ENCODE measurements around the gene CCM2L. TPM values are rescaled to one million over a fixed set of nuclear protein-coding genes. Genes with fewer than 3 reads are reported as not detected.

The CCM2L gene
- total and polyA plus RNA-seq, 10 of the 15 experiments (the other 5 are each of a cell fraction or from before 2014, with no cell fraction given): not detected

DNA sequence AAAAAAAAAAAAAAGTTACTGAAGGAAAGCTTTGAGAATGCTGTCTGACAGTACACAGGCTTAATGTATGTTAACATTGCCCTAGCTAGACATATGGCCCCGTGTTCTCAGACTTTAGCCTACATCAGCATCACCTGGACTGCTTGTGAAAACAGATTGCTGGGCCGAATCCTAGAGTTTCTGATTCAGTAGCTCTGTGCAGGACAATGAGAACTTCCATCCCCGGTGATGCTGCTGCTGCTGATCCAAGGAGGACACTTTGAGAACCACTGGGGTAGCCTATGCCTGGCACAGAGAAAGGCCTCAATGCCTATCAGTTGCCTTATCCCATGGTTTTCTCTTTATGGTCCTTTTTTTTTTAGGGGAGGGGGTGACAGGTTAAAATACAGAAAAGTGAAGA, 43.4 kb downstream of the CCM2L start:
- TF ChIP-seq RB1 (IDR thresholded peaks at IDR 0.05; ENCODE audit: borderline replicate concordance): no peak
- TF ChIP-seq YY1 (IDR thresholded peaks at IDR 0.05; ENCODE audit: low read depth, low read length): no peak
- TF ChIP-seq SREBF1 (IDR thresholded peaks at IDR 0.05; ENCODE audit: low read length): no peak
- no peak for TF ChIP-seq FOXM1 (IDR thresholded peaks at IDR 0.05; ENCODE audit: low read depth, low read length)
- TF ChIP-seq SIX5 (IDR thresholded peaks at IDR 0.05; ENCODE audit: low read depth, low read length, severe bottlenecking): no peak
- no peak for TF ChIP-seq CHD1 (IDR thresholded peaks at IDR 0.05; ENCODE audit: low read depth, low read length)
- TF ChIP-seq KAT2A (conservative IDR thresholded peaks at IDR 0.05; ENCODE audit: control insufficient read depth, low read depth, low read length): no peak
- no peak for TF ChIP-seq RAD51 (IDR thresholded peaks at IDR 0.05)
- TF ChIP-seq PAX5 (IDR thresholded peaks at IDR 0.05; ENCODE audit: borderline replicate concordance, low read depth, low read length): no peak
- TF ChIP-seq, protein P1, sequence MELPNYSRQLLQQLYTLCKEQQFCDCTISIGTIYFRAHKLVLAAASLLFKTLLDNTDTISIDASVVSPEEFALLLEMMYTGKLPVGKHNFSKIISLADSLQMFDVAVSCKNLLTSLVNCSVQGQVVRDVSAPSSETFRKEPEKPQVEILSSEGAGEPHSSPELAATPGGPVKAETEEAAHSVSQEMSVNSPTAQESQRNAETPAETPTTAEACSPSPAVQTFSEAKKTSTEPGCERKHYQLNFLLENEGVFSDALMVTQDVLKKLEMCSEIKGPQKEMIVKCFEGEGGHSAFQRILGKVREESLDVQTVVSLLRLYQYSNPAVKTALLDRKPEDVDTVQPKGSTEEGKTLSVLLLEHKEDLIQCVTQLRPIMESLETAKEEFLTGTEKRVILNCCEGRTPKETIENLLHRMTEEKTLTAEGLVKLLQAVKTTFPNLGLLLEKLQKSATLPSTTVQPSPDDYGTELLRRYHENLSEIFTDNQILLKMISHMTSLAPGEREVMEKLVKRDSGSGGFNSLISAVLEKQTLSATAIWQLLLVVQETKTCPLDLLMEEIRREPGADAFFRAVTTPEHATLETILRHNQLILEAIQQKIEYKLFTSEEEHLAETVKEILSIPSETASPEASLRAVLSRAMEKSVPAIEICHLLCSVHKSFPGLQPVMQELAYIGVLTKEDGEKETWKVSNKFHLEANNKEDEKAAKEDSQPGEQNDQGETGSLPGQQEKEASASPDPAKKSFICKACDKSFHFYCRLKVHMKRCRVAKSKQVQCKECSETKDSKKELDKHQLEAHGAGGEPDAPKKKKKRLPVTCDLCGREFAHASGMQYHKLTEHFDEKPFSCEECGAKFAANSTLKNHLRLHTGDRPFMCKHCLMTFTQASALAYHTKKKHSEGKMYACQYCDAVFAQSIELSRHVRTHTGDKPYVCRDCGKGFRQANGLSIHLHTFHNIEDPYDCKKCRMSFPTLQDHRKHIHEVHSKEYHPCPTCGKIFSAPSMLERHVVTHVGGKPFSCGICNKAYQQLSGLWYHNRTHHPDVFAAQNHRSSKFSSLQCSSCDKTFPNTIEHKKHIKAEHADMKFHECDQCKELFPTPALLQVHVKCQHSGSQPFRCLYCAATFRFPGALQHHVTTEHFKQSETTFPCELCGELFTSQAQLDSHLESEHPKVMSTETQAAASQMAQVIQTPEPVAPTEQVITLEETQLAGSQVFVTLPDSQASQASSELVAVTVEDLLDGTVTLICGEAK (IDR thresholded peaks at IDR 0.05; ENCODE audit: borderline replicate concordance): no peak
- TF ChIP-seq NRF1 (conservative IDR thresholded peaks at IDR 0.05; ENCODE audit: low read depth, low read length): no peak
- TF ChIP-seq, protein P2, sequence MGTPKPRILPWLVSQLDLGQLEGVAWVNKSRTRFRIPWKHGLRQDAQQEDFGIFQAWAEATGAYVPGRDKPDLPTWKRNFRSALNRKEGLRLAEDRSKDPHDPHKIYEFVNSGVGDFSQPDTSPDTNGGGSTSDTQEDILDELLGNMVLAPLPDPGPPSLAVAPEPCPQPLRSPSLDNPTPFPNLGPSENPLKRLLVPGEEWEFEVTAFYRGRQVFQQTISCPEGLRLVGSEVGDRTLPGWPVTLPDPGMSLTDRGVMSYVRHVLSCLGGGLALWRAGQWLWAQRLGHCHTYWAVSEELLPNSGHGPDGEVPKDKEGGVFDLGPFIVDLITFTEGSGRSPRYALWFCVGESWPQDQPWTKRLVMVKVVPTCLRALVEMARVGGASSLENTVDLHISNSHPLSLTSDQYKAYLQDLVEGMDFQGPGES (IDR thresholded peaks at IDR 0.05): no peak
- no TSS peak for BruUV-seq (replicated peaks)
- Histone ChIP-seq H2AFZ (ENCODE audit: control insufficient read depth, low read depth, low read length) (no peak overlapping the region), H3K4me3 (peak overlapping the region; percentile 88; the same call in 1 of the 2 replicates), H3K27me3 (replicated peaks in 1 of 2; ENCODE audit: control insufficient read depth in 2 of 2, insufficient read depth in 2 of 2, low read length in 1 of 2) (peaks cover 3 to 7% of the 10 kb centered on the region in 2 experiments), H3K79me2 (ENCODE audit: control insufficient read depth, insufficient read depth, low read length) (peaks cover 8% of the 10 kb centered on the region), H3K36me3 (ENCODE audit: control insufficient read depth in 2 of 2, insufficient read depth in 2 of 2, low read length in 1 of 2) (no peaks in the 10 kb centered on the region), H3K4me1 (ENCODE audit: control insufficient read depth, insufficient read depth, low read length) (peaks cover 18% of the 10 kb centered on the region), H3K9ac (ENCODE audit: control insufficient read depth, insufficient read depth, low read length) (no peak overlapping the region), H3K27ac (ENCODE audit: control insufficient read depth, insufficient read depth) (peak overlapping the region; percentile 62), H3K4me2 (ENCODE audit: control insufficient read depth, insufficient read depth) (peak overlapping the region; percentile 73), H3K9me3 (replicated peaks; ENCODE audit: control insufficient read depth, insufficient read depth, low read length) (no peaks in the 10 kb centered on the region; the same call in 2 of the 3 replicates), H4K20me1 (ENCODE audit: control insufficient read depth, insufficient read depth) (no peaks in the 10 kb centered on the region; the same call in 1 of the 2 replicates)
- POLR2A ChIA-PET: interaction anchor here (0.6 to 5.0 kb wide), 8 partner anchors 11 to 1559 kb away, joined by 4 to 86 read pairs (median 8); no protein-coding TSS in a partner anchor
- DNase-seq (ENCODE audit: low read depth, low spot score): no peak
- ATAC-seq: no peak
- FAIRE-seq: no peak
- in situ Hi-C loops (cut with MboI): no loop called here
- CTCF ChIA-PET: interaction anchor here (1.3 to 10.5 kb wide), 5 partner anchors 9 to 38 kb away, joined by 5 to 106 read pairs (median 10); no protein-coding TSS in a partner anchor
- intact Hi-C loops (cut with micrococcal nuclease; ENCODE audit: unreplicated experiment): loop anchor here (5.0 kb wide), 1 partner anchor 39 kb away; no protein-coding TSS in a partner anchor
- RAD21 ChIA-PET (ENCODE audit: unreplicated experiment): interaction anchor here (0.9 to 17.3 kb wide), 6 partner anchors 10 to 37 kb away, joined by 3 to 215 read pairs (median 17); no protein-coding TSS in a partner anchor
- SMC1A ChIA-PET (ENCODE audit: uncharacterized antibody, unreplicated experiment): interaction anchor here (0.9 to 2.0 kb wide), 6 partner anchors 10 to 37 kb away, joined by 3 to 16 read pairs (median 8); no protein-coding TSS in a partner anchor
- WGBS (ENCODE audit: insufficient coverage, insufficient replicate concordance, low lambda C conversion rate, missing lambda C conversion rate): 48% methylated on average over 3 of the region's 3 CpGs
